Ovary (tissue), 9 donors: ENCODE results near the gene ZNF682. TPM values are rescaled to one million over a fixed set of nuclear protein-coding genes. Genes with fewer than 3 reads are reported as not detected.
"Not testable (repeated sequence)": the region's sequence is repeated elsewhere in the genome, so short reads cannot be mapped to it uniquely, and the experiment has no call there.

Experiments used
- DNase-seq, 5 donors: peaks; one replicate each; pipeline ENCODE4 v3.0.0-alpha.2; 2019 to 2020
- H3K27ac ChIP-seq, 2 donors: fragments of 200-600 bp; one replicate each; pipeline versions ENCODE4 v1.5.1 to v1.8.0; 2019 to 2022
- H3K27me3 ChIP-seq: fragments of 200-600 bp; one replicate; pipeline ENCODE4 v1.8.0; 2022
- H3K36me3 ChIP-seq: fragments of 200-600 bp; sonication (generic); one replicate; pipeline ENCODE4 v1.5.1; 2019
- H3K4me1 ChIP-seq: one replicate; pipeline ENCODE4 v1.8.1; 2013; ENCODE audit warnings: mild to moderate bottlenecking, moderate library complexity; ENCODE audit not compliant: insufficient read depth
- H3K4me3 ChIP-seq: fragments of 200-600 bp; sonication (generic); one replicate; pipeline ENCODE4 v1.5.1; 2017
- H3K9me3 ChIP-seq, 2 donors: fragments of 200-600 bp in 1 of 2; sonication (generic) in 1 of 2; one replicate each; pipeline versions ENCODE4 v1.5.1 to v1.8.1; 2013 to 2019; ENCODE audit warnings: mild to moderate bottlenecking in 1 of 2, moderate library complexity in 1 of 2
- CTCF ChIP-seq, 3 donors: fragments of 450-650 bp in 2 of 3; fragments of 200-600 bp in 1 of 3; IDR thresholded peaks; one replicate each; pipeline versions ENCODE4 v1.5.1 to v1.8.0; 2016 to 2022; ENCODE audit warnings: antibody characterized with exemption in 3 of 3, mild to moderate bottlenecking in 1 of 3
- EP300 ChIP-seq: sonication (generic); formaldehyde crosslinking; IDR thresholded peaks from one replicate; pipeline ENCODE4 v1.6.1; 2017; ENCODE audit warnings: antibody characterized with exemption
- POLR2A ChIP-seq: fragments of 450-650 bp; IDR thresholded peaks from one replicate; pipeline ENCODE4 v1.6.1; 2017; ENCODE audit warnings: antibody characterized with exemption, mild to moderate bottlenecking, moderate library complexity
- WGBS, 3 donors: extraction: QIAGEN DNeasy Blood & Tissue Kit in 1 of 3; methylation state at CpG; one replicate each; pipeline versions ENCODE4 v1.1.5 to v1.1.7; 2013 to 2017; 5-methylcytosine and 5-hydroxymethylcytosine counted together
- intact Hi-C, 4 donors: fragments of 100-400 bp; cut with DNase I; formaldehyde crosslinking; loops; one replicate each; pipeline versions ENCODE4 v1.11.0 to v1.15.1; 2022 to 2023
- polyA plus RNA-seq, 2 donors: library from polyadenylated mRNA; stranded (reverse); fragments of 200-250 nt in 1 of 2; fragments of 350-450 nt in 1 of 2; fragmentation: Illumina TruSeq in 1 of 2; extraction: RNeasy Lipid Tissue Mini Kit (QIAGEN cat#74804) in 1 of 2; gene quantifications; one replicate each; pipeline ENCODE4 v1.2.3, GENCODE V29; 2013 to 2014
- small RNA-seq: library from RNA; depleted of rRNA; stranded (forward); fragments of <200 nt; gene quantifications from one replicate; pipeline ENCODE3, GENCODE V24; 2016
- total RNA-seq, 7 donors: library from RNA; depleted of rRNA in 2 of 7; stranded (reverse); fragments of >200 nt in 2 of 7; fragmentation: NEBNext Ultra II Directional in 3 of 7; extraction: Animal tissue kit (Norgen Biotek cat#: 25700) in 3 of 7; gene quantifications; one replicate each; pipeline versions ENCODE4 v1.1.0 to v1.2.4, GENCODE V29; 2016 to 2023
- donor health status: DM: no; HTN: no; CAD: no; lungs with moderate emphysema.
- donor health status: DM: no; HTN: no; CAD: no.
- donor health status: Bipolar disorder and iron deficiency.
- donor health status: DM: yes; HTN: yes; CAD: no.
- donor health status: DM: no; HTN: no; CAD: no.
- donor health status: DM: yes; HTN: yes; CAD: no.

Gene ZNF682
- total and polyA plus RNA-seq, 9 donors: 1.4 to 7.6 (median 3.6) TPM

- H3K4me1 ChIP-seq, H3K27me3 ChIP-seq, H3K4me3 ChIP-seq, H3K36me3 ChIP-seq, H3K27ac ChIP-seq, H3K9me3 ChIP-seq: not testable (repeated sequence)
- 10 to 11% (median 11%) methylated on average over 9 of the region's 9 CpGs for WGBS, 3 donors
- DNase-seq: peak; percentile 77 to 87 (median 86)
- peak; percentile 57 to 69 (median 60) for TF ChIP-seq CTCF (IDR thresholded peaks at IDR 0.05)
- intact Hi-C loops: loop anchor here in 2 of 4 donors (2.0 to 10.0 kb wide), 3 partner anchors 294 to 427 kb away; partner anchors contain the start of genes ATP13A1 (in 1 of the 2) and ZNF101 (in 1 of the 2)
Measured at GRCh38 chr19:19959151-19959799, 80.0 kb downstream of the ZNF682 start.

DNA sequence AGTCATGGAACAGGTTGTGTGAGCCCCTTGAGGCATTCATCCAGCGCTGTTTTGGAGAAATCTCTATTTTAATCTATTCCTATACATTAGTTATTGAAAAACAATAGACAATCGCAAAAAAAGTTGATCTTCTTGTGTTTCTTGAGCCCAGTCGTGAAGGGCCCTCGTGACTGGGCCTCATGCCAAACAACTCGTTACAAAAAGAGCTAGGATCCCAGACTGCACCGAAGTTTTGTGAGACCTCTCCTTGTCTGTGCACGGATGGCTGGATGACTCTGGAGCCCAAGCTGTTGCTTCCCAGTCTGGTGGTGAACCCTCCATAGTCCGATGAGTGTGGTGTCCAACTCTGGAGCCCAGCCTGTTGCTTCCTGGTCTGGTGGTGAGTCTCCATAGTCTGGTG, 81.5 kb downstream of the ZNF682 start:
- not testable (repeated sequence) for H3K36me3 ChIP-seq, H3K9me3 ChIP-seq, DNase-seq, H3K4me1 ChIP-seq, H3K27ac ChIP-seq, H3K4me3 ChIP-seq, H3K27me3 ChIP-seq
- intact Hi-C loops: loop anchor here in 2 of 4 donors (2.0 to 10.0 kb wide), 3 partner anchors 293 to 425 kb away; partner anchors contain the start of genes ATP13A1 (in 1 of the 2) and ZNF101 (in 1 of the 2)
- 75 to 84% (median 83%) methylated on average over 8 of the region's 8 CpGs for WGBS, 3 donors

- WGBS, 3 donors: 59 to 69% (median 66%) methylated on average over 15 of the region's 15 CpGs
- intact Hi-C loops: loop anchor here in 2 of 4 donors (5.0 to 10.0 kb wide), 2 partner anchors 292 to 424 kb away; partner anchors contain the start of genes ATP13A1 (in 1 of the 2) and ZNF101 (in 1 of the 2)
- no peaks in the 10 kb centered on the region for H3K9me3 ChIP-seq
- no peak for TF ChIP-seq POLR2A
- no peak for TF ChIP-seq CTCF (IDR thresholded peaks at IDR 0.05)
- no peak for TF ChIP-seq EP300
- no peaks in the 10 kb centered on the region for H3K27me3 ChIP-seq
- H3K4me3 ChIP-seq: no peak overlapping the region
- DNase-seq: no peak
- no peaks in the 10 kb centered on the region for H3K36me3 ChIP-seq
- H3K27ac ChIP-seq: no peak overlapping the region
- peaks cover 6% of the 10 kb centered on the region for H3K4me1 ChIP-seq
Measured at GRCh38 chr19:19956434-19957075, 82.8 kb downstream of the ZNF682 start.

- H3K27ac ChIP-seq: no peak overlapping the region
- WGBS, 3 donors: 85 to 92% (median 92%) methylated on average over 9 of the region's 9 CpGs
- H3K36me3 ChIP-seq: no peaks in the 10 kb centered on the region
- intact Hi-C loops: loop anchor here in 2 of 4 donors (5.0 to 10.0 kb wide), 2 partner anchors 290 to 423 kb away; partner anchors contain the start of genes ATP13A1 (in 1 of the 2) and ZNF101 (in 1 of the 2)
- TF ChIP-seq POLR2A (no peak), EP300 (no peak), CTCF (IDR thresholded peaks at IDR 0.05) (no peak)
- no peak overlapping the region for H3K4me3 ChIP-seq
- no peak for DNase-seq
- H3K27me3 ChIP-seq: no peaks in the 10 kb centered on the region
- no peaks in the 10 kb centered on the region for H3K9me3 ChIP-seq
- peaks cover 6% of the 10 kb centered on the region for H3K4me1 ChIP-seq
Measured at GRCh38 chr19:19955208-19955607, 84.1 kb downstream of the ZNF682 start.

Small RNAs within 50 kb of the gene (small RNA-seq; reads per million reads assigned to genes)
- gene AC006539.3: not detected

Other genes with a start within 250 kb of the ZNF682 start
- gene ZNF506, start 217.8 kb downstream of the ZNF682 start, total RNA-seq: 10 to 100 TPM; 23.9 to 46.1 (median 29.6) TPM
- gene ZNF506, start 217.8 kb downstream of the ZNF682 start, polyA plus RNA-seq: 10 to 100 TPM; 10.3 to 20.3 TPM
- gene ZNF253, start 173.6 kb downstream of the ZNF682 start, total RNA-seq: 10 to 100 TPM in 6 of 7 donors, 1 to 10 TPM in 1; 9.1 to 20.3 (median 15.1) TPM
- 10 to 100 TPM; 12.7 to 16.8 TPM for gene ZNF253, start 173.6 kb downstream of the ZNF682 start, polyA plus RNA-seq
- gene ZNF93, start 138.6 kb downstream of the ZNF682 start, total RNA-seq: 10 to 100 TPM in 2 of 7 donors, 1 to 10 TPM in 5; 4.9 to 15.2 (median 7.7) TPM
- 1 to 10 TPM; 5.5 to 8.9 TPM for gene ZNF93, start 138.6 kb downstream of the ZNF682 start, polyA plus RNA-seq
- gene ZNF90, start 38.5 kb upstream of the ZNF682 start, total RNA-seq: 10 to 100 TPM in 2 of 7 donors, 1 to 10 TPM in 5; 3.6 to 11.3 (median 7.9) TPM
- gene ZNF90, start 38.5 kb upstream of the ZNF682 start, polyA plus RNA-seq: 1 to 10 TPM; 3.9 to 5.0 TPM
- gene ZNF486, start 127.7 kb upstream of the ZNF682 start, total RNA-seq: 1 to 10 TPM; 7.0 to 9.8 (median 8.2) TPM
- 1 to 10 TPM; 7.8 to 9.0 TPM for gene ZNF486, start 127.7 kb upstream of the ZNF682 start, polyA plus RNA-seq